HG02798 (cell line): Measurements from ENCODE around the gene CDHR3.
A peak's percentile ranks its signal among the peaks of the same experiment; 100 is the strongest.

Experiments used
- ATAC-seq: cut with Tn5 transposase; IDR thresholded peaks from one replicate; pipeline ENCODE4 v1.9.1; 2021; ENCODE audit warnings: mild to moderate bottlenecking; ENCODE audit not compliant: unreplicated experiment, poor library complexity

The CDHR3 gene

GRCh38 chr7:106045586-106045985 is 82.5 kb downstream of the CDHR3 start:
- ATAC-seq = no peak

- no peak for ATAC-seq
Measured at GRCh38 chr7:106047184-106047583, 84.1 kb downstream of the CDHR3 start.

GRCh38 chr7:106047818-106048705 is 85.0 kb downstream of the CDHR3 start:
- no peak for ATAC-seq

DNA sequence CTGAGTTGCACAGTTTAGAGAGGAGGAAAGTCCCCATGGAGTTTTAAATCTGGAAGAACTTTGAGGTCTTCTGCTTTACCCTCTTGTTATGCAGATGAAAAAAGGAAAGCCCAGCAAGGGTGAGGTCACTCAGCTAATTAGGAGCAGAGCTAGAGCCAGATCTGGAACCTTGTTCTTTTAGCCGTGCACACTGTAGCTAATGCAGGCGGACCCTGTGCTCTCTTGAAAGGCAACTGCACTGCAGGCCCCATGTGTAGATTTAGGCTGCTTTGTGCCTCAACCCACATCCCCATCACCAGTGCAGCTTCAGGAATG is 85.6 kb downstream of the CDHR3 start:
- ATAC-seq = no peak

GRCh38 chr7:106049139-106049752 is 86.2 kb downstream of the CDHR3 start:
- ATAC-seq = no peak

DNA sequence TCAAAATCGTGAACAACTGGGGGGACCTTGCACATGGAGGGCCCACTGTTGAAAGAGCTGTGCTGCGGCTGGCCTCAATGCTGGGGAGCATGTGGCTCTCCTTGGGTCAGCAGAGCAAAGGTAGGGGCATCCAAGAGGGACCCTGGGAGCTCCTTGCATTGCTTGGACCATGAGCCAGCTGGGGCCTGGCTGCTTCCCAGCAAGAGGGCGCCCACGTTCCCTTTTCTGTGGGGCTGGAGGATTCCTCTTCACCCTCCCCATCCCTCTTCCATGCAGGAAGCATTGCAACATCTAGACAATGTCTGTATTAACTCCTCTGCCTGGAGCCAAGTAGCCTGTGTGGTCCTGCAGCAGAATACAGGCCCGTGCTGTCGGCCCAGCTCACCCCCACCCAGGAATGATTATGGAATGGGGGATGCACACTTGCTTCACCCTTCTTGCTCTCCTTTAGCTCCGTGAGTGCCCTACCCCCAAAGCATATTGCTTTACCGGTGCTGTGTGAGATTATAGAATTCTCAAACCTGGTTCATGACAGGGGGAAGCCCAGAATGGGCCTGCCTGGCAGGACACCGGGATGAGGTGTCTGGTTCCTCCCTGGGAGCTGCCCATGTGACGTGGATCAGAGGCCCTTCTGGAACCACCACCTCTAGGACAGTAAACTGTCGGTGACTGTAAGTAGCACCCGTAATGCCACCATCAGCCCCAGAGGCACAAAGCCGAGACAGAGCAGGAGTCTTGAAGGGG is 87.1 kb downstream of the CDHR3 start:
- ATAC-seq = no peak

DNA sequence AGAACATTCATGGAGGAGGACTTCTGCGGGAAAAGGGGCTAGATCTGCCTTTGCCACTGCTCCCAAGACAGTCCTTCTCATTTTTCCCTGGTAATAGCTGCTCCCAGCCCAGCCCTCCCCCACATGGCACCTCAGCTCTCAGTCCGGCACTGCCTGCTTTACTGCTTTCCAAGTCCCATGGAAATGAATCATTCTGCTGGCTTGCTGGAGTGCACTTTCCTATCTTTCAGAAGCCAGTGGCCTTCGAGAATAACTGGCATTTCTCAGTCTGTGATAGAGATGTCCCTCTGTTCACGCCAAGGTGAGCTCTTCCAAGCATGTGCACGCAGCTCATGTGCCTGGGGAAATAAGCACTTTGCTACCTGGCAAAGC is 87.7 kb downstream of the CDHR3 start:
- ATAC-seq = no peak

GRCh38 chr7:106052681-106053080 is 89.6 kb downstream of the CDHR3 start:
- no peak for ATAC-seq

- no peak for ATAC-seq
Measured at GRCh38 chr7:106053109-106053508, 90.0 kb downstream of the CDHR3 start.

DNA sequence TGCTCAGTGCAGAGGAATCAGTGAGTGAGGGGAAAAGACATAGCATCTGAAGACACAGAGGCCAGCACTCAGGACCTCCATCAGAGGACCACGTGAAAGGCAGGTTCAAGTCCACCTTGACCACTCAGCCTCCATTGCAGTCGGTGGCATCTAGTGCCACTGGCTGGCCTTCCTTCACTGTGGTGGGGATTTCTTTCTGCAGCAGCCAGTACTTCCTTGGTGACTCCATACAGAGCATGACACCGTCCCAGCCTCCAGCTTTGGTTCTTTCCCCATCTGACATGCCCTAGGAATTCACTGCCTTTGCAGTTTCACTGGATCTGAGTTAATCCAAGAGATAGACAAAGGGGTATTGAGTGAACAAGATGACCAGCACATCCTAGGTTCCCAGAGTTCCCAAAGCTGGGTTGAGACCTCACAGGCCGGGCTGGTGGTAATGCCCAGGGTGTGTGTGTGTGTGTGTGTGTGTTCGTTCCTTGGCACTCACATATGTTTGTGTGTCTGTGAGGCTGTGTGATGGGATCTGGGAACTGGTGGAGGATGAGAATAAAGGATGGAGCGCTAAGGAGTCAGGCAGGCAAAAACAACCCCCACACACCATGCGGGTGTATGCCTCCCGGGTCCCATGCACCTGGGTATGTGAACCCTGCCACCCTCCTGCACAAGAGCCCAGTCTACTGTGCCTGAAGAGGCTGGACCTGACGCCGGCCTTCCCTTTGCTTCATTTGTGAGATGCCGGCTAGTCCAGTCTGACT is 91.3 kb downstream of the CDHR3 start:
- no peak for ATAC-seq

DNA sequence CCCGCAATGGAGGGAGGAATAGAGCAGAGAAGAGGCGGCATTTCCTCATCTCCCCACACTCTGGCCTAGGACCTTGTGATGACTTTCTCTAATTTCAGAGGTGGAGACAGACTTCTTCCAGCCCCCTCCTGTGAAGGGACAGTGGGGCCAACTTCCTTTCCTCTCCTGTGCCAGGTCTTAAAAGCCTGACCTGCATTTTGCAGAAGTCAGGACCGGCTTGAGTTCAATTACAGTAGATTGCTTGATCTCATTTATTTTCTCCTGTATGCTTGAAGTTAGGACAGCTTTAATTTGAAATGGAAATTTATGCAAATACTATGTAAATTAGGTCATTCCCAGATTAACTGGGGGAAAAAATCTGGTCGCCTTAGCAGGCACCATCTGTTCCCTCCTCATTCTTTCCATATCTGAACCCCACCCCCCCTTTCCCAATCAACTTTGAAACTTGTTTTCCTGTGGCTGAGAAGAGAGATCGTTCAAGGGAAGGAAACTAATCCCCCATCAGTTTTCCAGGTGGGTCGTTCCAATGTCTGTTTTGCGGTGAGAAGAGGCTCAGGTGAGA is 92.0 kb downstream of the CDHR3 start:
- no peak for ATAC-seq

GRCh38 chr7:106056513-106057203 is 93.6 kb downstream of the CDHR3 start:
- ATAC-seq = peak; percentile 61

- no peak for ATAC-seq
Measured at GRCh38 chr7:106057204-106057961, 94.3 kb downstream of the CDHR3 start.

- peak; percentile 59 for ATAC-seq
Measured at GRCh38 chr7:106057962-106058927, 95.2 kb downstream of the CDHR3 start.

DNA sequence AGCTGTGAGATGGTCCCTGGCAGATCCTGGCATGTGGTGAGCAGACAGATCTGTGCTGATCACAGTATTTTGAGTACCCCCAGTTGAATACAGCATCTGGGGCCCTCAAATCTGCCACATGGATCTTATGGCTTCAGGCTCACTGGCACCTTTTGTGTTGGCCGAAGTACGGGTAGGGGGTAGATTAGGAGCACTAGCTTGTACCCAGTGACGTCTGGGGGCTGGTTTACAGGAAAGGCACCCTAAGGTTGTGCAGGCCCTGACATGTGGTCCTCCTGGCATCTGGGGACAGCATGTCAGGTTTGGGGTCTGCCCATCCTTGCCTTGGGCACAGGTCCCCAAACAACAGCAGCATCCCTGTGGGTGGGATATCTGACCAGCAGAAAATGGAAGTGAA is 95.9 kb downstream of the CDHR3 start:
- no peak for ATAC-seq

DNA sequence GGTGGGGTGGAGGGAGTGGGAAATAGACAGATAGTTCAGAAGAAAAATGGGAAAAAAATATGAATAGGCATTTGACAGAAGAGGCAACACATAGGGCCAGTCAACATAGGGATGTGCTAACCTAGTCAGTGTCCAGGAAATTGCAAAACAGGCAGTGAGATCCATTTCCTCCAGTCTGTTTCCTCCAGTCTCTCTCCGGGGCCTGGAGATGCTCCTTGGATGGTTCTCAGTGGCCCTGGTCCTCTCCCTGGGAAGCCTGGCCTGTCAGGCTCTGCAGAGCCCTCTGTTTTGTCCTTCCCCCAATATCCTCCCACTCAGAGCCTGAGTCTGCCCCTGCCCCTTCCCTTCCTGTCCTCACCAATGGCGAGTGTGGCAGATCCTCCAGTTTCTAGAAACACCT is 96.5 kb downstream of the CDHR3 start:
- no peak for ATAC-seq

- ATAC-seq = no peak
Measured at GRCh38 chr7:106060394-106060920, 97.4 kb downstream of the CDHR3 start.
